HCT116 (cell line): ENCODE data around the gene TMEM80.

Experiments used
- CTCF ChIP-seq, 3 experiments: fragments of 200-600 bp in 1 of 3; sonication (generic) in 1 of 3; IDR thresholded peaks in 2 of 3; conservative IDR thresholded peaks in 1 of 3; 2 replicates each; pipeline ENCODE4 v1.5.1; 2012 to 2017; ENCODE audit warnings: low read depth in 2 of 3, low read length in 2 of 3, antibody characterized with exemption in 1 of 3, borderline replicate concordance in 1 of 3, control low read depth in 1 of 3, mild to moderate bottlenecking in 1 of 3, mixed read lengths in 1 of 3, mixed run types in 1 of 3, moderate library complexity in 1 of 3; ENCODE audit not compliant: insufficient read depth in 1 of 3
- EGR1 ChIP-seq: IDR thresholded peaks from 2 replicates; pipeline ENCODE4 v1.6.1; 2012; ENCODE audit warnings: low read depth
- JUND ChIP-seq: IDR thresholded peaks from 2 replicates; pipeline ENCODE4 v1.6.1; 2012
- POLR2A ChIP-seq: IDR thresholded peaks from 2 replicates; pipeline ENCODE4 v1.7.0; 2011; ENCODE audit warnings: borderline replicate concordance; ENCODE audit not compliant: insufficient read depth, insufficient read length; ENCODE audit errors: extremely low read depth
- POLR2AphosphoS5 ChIP-seq: IDR thresholded peaks from 2 replicates; pipeline ENCODE4 v1.6.1; 2011; ENCODE audit warnings: mild to moderate bottlenecking, low read depth, low read length, moderate library complexity
- RAD21 ChIP-seq: IDR thresholded peaks from 2 replicates; pipeline ENCODE4 v1.6.1; 2012; ENCODE audit warnings: low read depth, mild to moderate bottlenecking
- ZBTB33 ChIP-seq: IDR thresholded peaks from 2 replicates; pipeline ENCODE4 v1.6.1; 2011; ENCODE audit warnings: mild to moderate bottlenecking, low read length, moderate library complexity; ENCODE audit not compliant: insufficient replicate concordance; ENCODE audit errors: extremely low read depth
- ZFX ChIP-seq: fragments of 450-650 bp; IDR thresholded peaks from 2 replicates; pipeline ENCODE4 v1.6.1; 2017
- TF ChIP-seq, protein P1 (sequence below): IDR thresholded peaks from 2 replicates; pipeline ENCODE4 v1.6.1; 2012

GRCh38 chr11:660281-660680 lies 35.3 kb upstream of the TMEM80 start:
- TF ChIP-seq CTCF (IDR thresholded peaks at IDR 0.05 in 2 of 3, conservative IDR thresholded peaks at IDR 0.05 in 1 of 3; ENCODE audit: borderline replicate concordance in 1 of 3, insufficient read depth in 1 of 3, low read depth in 2 of 3, low read length in 2 of 3) = no peak
- TF ChIP-seq ZFX = no peak
- no peak for TF ChIP-seq POLR2A
- no peak for TF ChIP-seq POLR2AphosphoS5
- no peak for TF ChIP-seq RAD21
- no peak for TF ChIP-seq JUND
- TF ChIP-seq EGR1 = no peak
- TF ChIP-seq, protein P1, sequence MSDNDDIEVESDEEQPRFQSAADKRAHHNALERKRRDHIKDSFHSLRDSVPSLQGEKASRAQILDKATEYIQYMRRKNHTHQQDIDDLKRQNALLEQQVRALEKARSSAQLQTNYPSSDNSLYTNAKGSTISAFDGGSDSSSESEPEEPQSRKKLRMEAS = no peak
- no peak for TF ChIP-seq ZBTB33
